Measurements from ENCODE around the gene ENPP1.
"Not testable (repeated sequence)": the region's sequence is repeated elsewhere in the genome, so short reads cannot be mapped to it uniquely, and the experiment has no call there.

ENPP1 gene

GRCh38 chr6:131914234-131914633, 106.4 kb downstream of the ENPP1 start:
- no peak for DNase-seq (ENCODE audit: low read depth in 2 of 2, low spot score in 1 of 2)

GRCh38 chr6:131914967-131915751, 107.3 kb downstream of the ENPP1 start:
- DNase-seq (ENCODE audit: low read depth in 2 of 2, low spot score in 1 of 2) = peak; percentile 1 to 14

- DNase-seq (ENCODE audit: low read depth in 2 of 2, low spot score in 1 of 2) = not testable (repeated sequence)
These were observed 108.4 kb downstream of the ENPP1 start for GRCh38 chr6:131916091-131916796.

GRCh38 chr6:131916847-131917246, 109.0 kb downstream of the ENPP1 start:
- DNase-seq (ENCODE audit: low read depth in 2 of 2, low spot score in 1 of 2) = no peak

GRCh38 chr6:131917318-131917717, 109.5 kb downstream of the ENPP1 start:
- DNase-seq (ENCODE audit: low read depth in 2 of 2, low spot score in 1 of 2) = no peak

GRCh38 chr6:131917763-131918649, 110.2 kb downstream of the ENPP1 start:
- no peak for DNase-seq (ENCODE audit: low read depth in 2 of 2, low spot score in 1 of 2)

- no peak for DNase-seq (ENCODE audit: low read depth in 2 of 2, low spot score in 1 of 2)
These were observed 111.0 kb downstream of the ENPP1 start for GRCh38 chr6:131918650-131919355.

- DNase-seq (ENCODE audit: low read depth in 2 of 2, low spot score in 1 of 2) = no peak
These were observed 112.8 kb downstream of the ENPP1 start for GRCh38 chr6:131920656-131921055.

GRCh38 chr6:131923356-131923755, 115.5 kb downstream of the ENPP1 start:
- no peak for DNase-seq (ENCODE audit: low read depth in 2 of 2, low spot score in 1 of 2)

GRCh38 chr6:131924881-131925474, 117.2 kb downstream of the ENPP1 start:
- DNase-seq (ENCODE audit: low read depth in 2 of 2, low spot score in 1 of 2) = no peak

GRCh38 chr6:131929264-131929663, 121.4 kb downstream of the ENPP1 start:
- no peak for DNase-seq (ENCODE audit: low read depth in 2 of 2, low spot score in 1 of 2)

GRCh38 chr6:131929976-131930375, 122.2 kb downstream of the ENPP1 start:
- DNase-seq (ENCODE audit: low read depth in 2 of 2, low spot score in 1 of 2) = no peak

- DNase-seq (ENCODE audit: low read depth in 2 of 2, low spot score in 1 of 2) = no peak
These were observed 123.4 kb downstream of the ENPP1 start for GRCh38 chr6:131931063-131931750.

GRCh38 chr6:131936156-131936555, 128.3 kb downstream of the ENPP1 start:
- DNase-seq (ENCODE audit: low read depth in 2 of 2, low spot score in 1 of 2) = no peak

- no peak for DNase-seq (ENCODE audit: low read depth in 2 of 2, low spot score in 1 of 2)
These were observed 129.4 kb downstream of the ENPP1 start for GRCh38 chr6:131937226-131937625.

GRCh38 chr6:131937703-131938631, 130.1 kb downstream of the ENPP1 start:
- no peak for DNase-seq (ENCODE audit: low read depth in 2 of 2, low spot score in 1 of 2)

Data from stimulated activated CD8-positive, alpha-beta memory T cell treated with anti-CD3 and anti-CD28 coated beads, Interleukin-4, amount 100 ng/mL, for 4 hours (primary cell).